ENCODE measurements around the gene SLC16A4.

GRCh38 chr1:110404401-110404800 lies 13.6 kb upstream of the SLC16A4 start:
- TF ChIP-seq CTCF (IDR thresholded peaks at IDR 0.05) (no peak), POLR2A (IDR thresholded peaks at IDR 0.05) (no peak)
